ENCODE measurements around the gene TEK. TPM values are rescaled to one million over a fixed set of nuclear protein-coding genes. Genes with fewer than 3 reads are reported as not detected.

TEK gene
- total and polyA plus RNA-seq, 9 of the 15 experiments (the other 6 are each of a cell fraction or from before 2014, with no cell fraction given) = 0.03 to 0.13 (median 0.06) TPM

DNA sequence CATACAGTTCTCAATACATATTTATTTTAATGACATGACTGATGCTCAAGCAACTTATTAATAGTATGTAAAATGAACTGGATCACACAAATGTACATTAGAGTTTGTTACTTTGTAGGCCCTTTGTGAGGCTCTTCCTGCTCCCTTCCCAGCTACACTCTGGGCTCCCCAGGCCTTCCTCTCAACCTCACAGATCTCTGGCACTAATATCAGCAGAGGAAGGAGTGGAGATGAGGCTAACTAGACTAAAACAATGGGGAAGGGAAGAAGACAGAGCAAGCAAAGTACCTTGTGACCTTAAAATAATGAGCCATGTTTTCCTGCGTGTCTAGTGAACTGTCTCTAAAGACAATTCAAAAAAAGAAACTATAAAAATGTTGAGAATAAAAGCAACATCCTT, 30.3 kb upstream of the TEK start:
- WGBS (ENCODE audit: insufficient coverage, low coverage, missing lambda C conversion rate) = 14% methylated on average over 1 of the region's 1 CpG
- no peak overlapping the region for H3K4me3 ChIP-seq
- H3K27ac ChIP-seq (ENCODE audit: extremely low read depth, low read depth, low read length) = no peak overlapping the region
- intact Hi-C loops (cut with micrococcal nuclease) (no loop called here), in situ Hi-C loops (cut with MboI) (no loop called here)
- POLR2A ChIA-PET = no interaction called here
- H3K9ac ChIP-seq (ENCODE audit: insufficient read depth in 1 of 2, low read depth in 2 of 2, low read length in 2 of 2) = no peak overlapping the region
- no peaks in the 10 kb centered on the region for H4K20me1 ChIP-seq (replicated peaks; ENCODE audit: control insufficient read depth, insufficient read depth, low read length)
- CTCF ChIA-PET (ENCODE audit: low intra/inter-chr PET ratio) = no interaction called here
- TF ChIP-seq TEAD1 (CRISPR knock-in tag; IDR thresholded peaks at IDR 0.05) (no peak), CSDE1 (IDR thresholded peaks at IDR 0.05) (no peak), TRIM28 (IDR thresholded peaks at IDR 0.05) (no peak), BMI1 (IDR thresholded peaks at IDR 0.05; ENCODE audit: low read length) (no peak), KAT7 (CRISPR knock-in tag; IDR thresholded peaks at IDR 0.05; ENCODE audit: borderline replicate concordance) (no peak), ZFPM2 (CRISPR knock-in tag; IDR thresholded peaks at IDR 0.05) (no peak), EP400 (IDR thresholded peaks at IDR 0.05) (no peak)
- TF ChIP-seq, protein P1, sequence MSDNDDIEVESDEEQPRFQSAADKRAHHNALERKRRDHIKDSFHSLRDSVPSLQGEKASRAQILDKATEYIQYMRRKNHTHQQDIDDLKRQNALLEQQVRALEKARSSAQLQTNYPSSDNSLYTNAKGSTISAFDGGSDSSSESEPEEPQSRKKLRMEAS (CRISPR knock-in tag; IDR thresholded peaks at IDR 0.05) = no peak
- TF ChIP-seq, protein P2, sequence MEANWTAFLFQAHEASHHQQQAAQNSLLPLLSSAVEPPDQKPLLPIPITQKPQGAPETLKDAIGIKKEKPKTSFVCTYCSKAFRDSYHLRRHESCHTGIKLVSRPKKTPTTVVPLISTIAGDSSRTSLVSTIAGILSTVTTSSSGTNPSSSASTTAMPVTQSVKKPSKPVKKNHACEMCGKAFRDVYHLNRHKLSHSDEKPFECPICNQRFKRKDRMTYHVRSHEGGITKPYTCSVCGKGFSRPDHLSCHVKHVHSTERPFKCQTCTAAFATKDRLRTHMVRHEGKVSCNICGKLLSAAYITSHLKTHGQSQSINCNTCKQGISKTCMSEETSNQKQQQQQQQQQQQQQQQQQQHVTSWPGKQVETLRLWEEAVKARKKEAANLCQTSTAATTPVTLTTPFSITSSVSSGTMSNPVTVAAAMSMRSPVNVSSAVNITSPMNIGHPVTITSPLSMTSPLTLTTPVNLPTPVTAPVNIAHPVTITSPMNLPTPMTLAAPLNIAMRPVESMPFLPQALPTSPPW (CRISPR knock-in tag; IDR thresholded peaks at IDR 0.05) = no peak
- H3K4me2 ChIP-seq (ENCODE audit: insufficient read depth, low read length) = no peak overlapping the region
- no peaks in the 10 kb centered on the region for H3K79me2 ChIP-seq (ENCODE audit: control insufficient read depth, insufficient read depth, low read length)
- no peaks in the 10 kb centered on the region for H3K4me1 ChIP-seq (replicated peaks in 1 of 2; ENCODE audit: control insufficient read depth in 2 of 2, insufficient read depth in 2 of 2, low read length in 2 of 2)
- ATAC-seq (no peak), DNase-seq (ENCODE audit: extremely low read depth in 1 of 4, low spot score in 3 of 4) (no peak), FAIRE-seq (no peak)
- BruUV-seq (replicated peaks) = no TSS peak
- no peak overlapping the region for H2AFZ ChIP-seq (ENCODE audit: low read depth, low read length)
- H3K27me3 ChIP-seq (ENCODE audit: control insufficient read depth in 2 of 2, insufficient read depth in 2 of 2, low read length in 2 of 2) = no peaks in the 10 kb centered on the region
- no peaks in the 10 kb centered on the region for H3K9me1 ChIP-seq (ENCODE audit: control insufficient read depth, insufficient read depth, low read length)
- H3K9me3 ChIP-seq (replicated peaks; ENCODE audit: control insufficient read depth, insufficient read depth, low read depth, low read length) = no peaks in the 10 kb centered on the region
- H3K36me3 ChIP-seq (ENCODE audit: control insufficient read depth, insufficient read depth, low read length) = no peaks in the 10 kb centered on the region
